Fibroblast of lung (primary cell): ENCODE data around the gene CNTROB.

ENCODE experiments used
- CTCF ChIP-seq, 2 donors: IDR thresholded peaks in 1 of 2; conservative IDR thresholded peaks in 1 of 2; 1 replicate in 1 of 2; 2 replicates in 1 of 2; pipeline ENCODE4 v1.5.1; 2011 to 2012; ENCODE audit warnings: low read length in 2 of 2, control low read depth in 1 of 2, inconsistent platforms in 1 of 2, low read depth in 1 of 2, mild to moderate bottlenecking in 1 of 2
- EZH2 ChIP-seq: IDR thresholded peaks from 2 replicates; pipeline ENCODE4 v1.5.1; 2012; ENCODE audit warnings: low read length, control low read depth, mild to moderate bottlenecking; ENCODE audit errors: missing control alignments

DNA sequence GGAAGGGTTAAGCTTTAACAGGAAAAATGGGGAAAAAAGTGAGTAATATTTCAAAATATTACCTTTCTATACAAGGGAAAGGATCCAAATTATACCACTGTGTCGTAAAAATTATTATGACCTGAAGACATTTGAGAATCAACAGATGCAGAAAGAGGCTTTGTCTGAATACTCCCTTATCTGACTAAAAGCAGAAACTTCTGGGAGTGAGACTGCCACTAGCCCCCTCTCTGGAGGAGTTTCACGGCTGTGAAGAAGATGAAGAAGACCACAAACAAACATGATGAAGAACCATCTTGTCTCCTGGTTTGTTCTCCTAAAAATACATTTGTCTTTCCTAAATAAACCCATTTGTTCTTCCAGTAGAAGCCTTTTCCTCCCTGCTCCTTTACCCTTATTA is 29.4 kb downstream of the CNTROB start:
- no peak for TF ChIP-seq EZH2
- TF ChIP-seq CTCF (conservative IDR thresholded peaks at IDR 0.05 in 1 of 2, IDR thresholded peaks at IDR 0.05 in 1 of 2; ENCODE audit: low read depth in 1 of 2, low read length in 2 of 2) = no peak
